GM12878 (cell line): ENCODE results near the gene CERK. TPM values are rescaled to one million over a fixed set of nuclear protein-coding genes. Genes with fewer than 3 reads are reported as not detected.

Source experiments
- ATAC-seq: fragments of 200-7000 bp; cut with Tn5 transposase; 3 replicates; pipeline ENCODE4 v1.9.1; 2020; ENCODE audit warnings: mild to moderate bottlenecking, moderate library complexity
- BruUV-seq: library from RNA; stranded (reverse); fragments of 400-500 nt; replicated peaks from 2 replicates; lab custom pipeline; 2021; lab: Mats Ljungman, UMichigan
- CTCF ChIA-PET: fragments of 300-600 bp; sonication (Branson Sonifier 250); formaldehyde crosslinking; extraction: SDS; loops from one replicate; lab custom pipeline; 2021; ENCODE audit warnings: inconsistent platforms; lab: Yijun Ruan, JAX
- POLR2A ChIA-PET: fragments of 350-600 bp; formaldehyde crosslinking; extraction: SDS; loops from one replicate; lab custom pipeline; 2021; ENCODE audit warnings: inconsistent platforms; lab: Charles Lee
- RAD21 ChIA-PET: fragments of 300-600 bp; sonication (Branson Sonifier 250); formaldehyde crosslinking; loops from one replicate; lab custom pipeline; 2023; ENCODE audit warnings: antibody characterized with exemption; ENCODE audit not compliant: unreplicated experiment; lab: Charles Lee
- SMC1A ChIA-PET: fragments of 300-600 bp; sonication (Branson Sonifier 250); formaldehyde crosslinking; loops from one replicate; lab custom pipeline; 2023; ENCODE audit not compliant: unreplicated experiment, uncharacterized antibody; lab: Charles Lee
- DNase-seq: peaks from one replicate; pipeline ENCODE4 v3.0.0-alpha.2; 2011; ENCODE audit warnings: low read depth, low spot score
- FAIRE-seq: peaks from 3 replicates; lab custom pipeline; 2011; peaks lifted over from hg19 to GRCh38; lab: Jason Lieb, UNC
- H2AFZ ChIP-seq: 2 replicates; pipeline ENCODE4 v1.6.0; 2011; ENCODE audit warnings: low read depth, low read length, control low read depth; ENCODE audit not compliant: control insufficient read depth
- H3K27ac ChIP-seq: 2 replicates; pipeline ENCODE4 v1.5.1; 2011; ENCODE audit warnings: control low read depth; ENCODE audit not compliant: control insufficient read depth, insufficient read depth
- H3K27me3 ChIP-seq, 2 experiments: replicated peaks in 1 of 2; 2 replicates each; pipeline versions ENCODE4 v1.6.0 to v1.6.1; 2011; ENCODE audit warnings: low read length in 1 of 2; ENCODE audit not compliant: control insufficient read depth in 2 of 2, insufficient read depth in 2 of 2
- H3K36me3 ChIP-seq, 2 experiments: 2 replicates each; pipeline ENCODE4 v1.5.1; 2011; ENCODE audit warnings: low read length in 1 of 2; ENCODE audit not compliant: control insufficient read depth in 2 of 2, insufficient read depth in 2 of 2
- H3K4me1 ChIP-seq: 2 replicates; pipeline ENCODE4 v1.6.1; 2011; ENCODE audit warnings: mild to moderate bottlenecking, low read length, moderate library complexity, mixed read lengths; ENCODE audit not compliant: control insufficient read depth, insufficient read depth
- H3K4me2 ChIP-seq: 2 replicates; pipeline ENCODE4 v1.6.0; 2011; ENCODE audit warnings: control low read depth; ENCODE audit not compliant: control insufficient read depth, insufficient read depth
- H3K4me3 ChIP-seq: fragments of 200-600 bp; sonication (generic); 2 replicates; pipeline ENCODE4 v1.5.1; 2016
- H3K79me2 ChIP-seq: 2 replicates; pipeline ENCODE4 v1.6.0; 2011; ENCODE audit warnings: low read length; ENCODE audit not compliant: control insufficient read depth, insufficient read depth
- H3K9ac ChIP-seq: 2 replicates; pipeline ENCODE4 v1.8.0; 2011; ENCODE audit warnings: low read length, control low read depth, mixed read lengths; ENCODE audit not compliant: control insufficient read depth, insufficient read depth
- H3K9me3 ChIP-seq: replicated peaks from 3 replicates; pipeline ENCODE4 v1.5.1; 2011; ENCODE audit warnings: mild to moderate bottlenecking, low read length; ENCODE audit not compliant: control insufficient read depth, insufficient read depth
- H4K20me1 ChIP-seq: 2 replicates; pipeline ENCODE4 v1.6.0; 2011; ENCODE audit not compliant: control insufficient read depth, insufficient read depth
- ASH2L ChIP-seq: fragments of 300-600, 200-600 bp; sonication (generic); IDR thresholded peaks from 2 replicates; pipeline ENCODE4 v1.6.1; 2017; ENCODE audit warnings: low read depth, mild to moderate bottlenecking, borderline replicate concordance
- BRCA1 ChIP-seq: IDR thresholded peaks from 2 replicates; pipeline ENCODE4 v1.6.1; 2011; ENCODE audit warnings: low read depth, low read length, improper control_type of control experiment
- HDAC6 ChIP-seq: fragments of 200-600 bp; sonication (generic); IDR thresholded peaks from one replicate; pipeline ENCODE4 v1.8.0; 2017; ENCODE audit warnings: antibody characterized with exemption; ENCODE audit not compliant: unreplicated experiment
- PAX8 ChIP-seq: fragments of 450-650 bp; IDR thresholded peaks from 2 replicates; pipeline ENCODE4 v1.6.1; 2017; ENCODE audit warnings: mild to moderate bottlenecking, moderate library complexity
- RFX5 ChIP-seq: IDR thresholded peaks from 2 replicates; pipeline ENCODE4 v1.6.1; 2011; ENCODE audit warnings: low read depth, low read length, improper control_type of control experiment
- SMAD5 ChIP-seq: IDR thresholded peaks from 2 replicates; pipeline ENCODE4 v1.6.1; 2016; ENCODE audit warnings: antibody characterized with exemption, low read depth
- WGBS: methylation state at CpG from one replicate; pipeline ENCODE4 v1.1.6; 2016; ENCODE audit warnings: low lambda C conversion rate; ENCODE audit not compliant: insufficient replicate concordance, insufficient coverage; ENCODE audit errors: missing lambda C conversion rate; 5-methylcytosine and 5-hydroxymethylcytosine counted together
- in situ Hi-C: fragments of 300-500 bp; cut with MboI; formaldehyde crosslinking; loops from 9 replicates; pipeline ENCODE4 v1.14.3; 2018; ENCODE audit warnings: mixed read lengths
- intact Hi-C: fragments of 100-400 bp; cut with micrococcal nuclease; formaldehyde crosslinking; loops from one replicate; pipeline ENCODE4 v1.14.2; 2022; ENCODE audit not compliant: unreplicated experiment
- polyA plus RNA-seq, 11 experiments: library from polyadenylated mRNA; depleted of rRNA in 4 of 11; unstranded in 6 of 11; stranded (reverse) in 5 of 11; fragments of >200 nt; fragmentation: Nextera tagmentation in 4 of 11; fragmentation: Illumina TruSeq in 1 of 11; extraction: Ambion mirVana in 4 of 11; extraction: Trizol in 1 of 11; gene quantifications; 1 replicate in 1 of 11; 2 replicates in 10 of 11; pipeline versions ENCODE4 v1.2.1 to v1.2.3, GENCODE V29; 2011 to 2016; ENCODE audit warnings: inconsistent platforms in 2 of 11, missing spikeins in 2 of 11, low read depth in 1 of 11
- total RNA-seq, 4 experiments: library from RNA; depleted of rRNA in 3 of 4; stranded (reverse); fragments of >200 nt in 3 of 4; fragmentation: Illumina TruSeq in 1 of 4; extraction: Trizol in 1 of 4; gene quantifications; 2 replicates each; pipeline versions ENCODE4 v1.2.1 to v1.2.3, GENCODE V29; 2013 to 2021
- TF ChIP-seq, protein P1 (sequence below): fragments of 450-650 bp; IDR thresholded peaks from 2 replicates; pipeline ENCODE4 v1.6.1; 2016; ENCODE audit warnings: mild to moderate bottlenecking, moderate library complexity, borderline replicate concordance
- TF ChIP-seq, protein P2 (sequence below): fragments of 450-650 bp; conservative IDR thresholded peaks from 2 replicates; pipeline ENCODE4 v1.6.1; 2017; ENCODE audit warnings: mild to moderate bottlenecking, moderate library complexity
- TF ChIP-seq, protein P3 (sequence below): fragments of 150-350 bp; IDR thresholded peaks from 2 replicates; pipeline ENCODE4 v1.6.1; 2014; ENCODE audit warnings: mild to moderate bottlenecking, low read depth, low read length

CERK gene
- total and polyA plus RNA-seq, 10 of the 15 experiments (the other 5 are each of a cell fraction or from before 2014, with no cell fraction given) = 4.0 to 41.1 (median 30.2) TPM

DNA sequence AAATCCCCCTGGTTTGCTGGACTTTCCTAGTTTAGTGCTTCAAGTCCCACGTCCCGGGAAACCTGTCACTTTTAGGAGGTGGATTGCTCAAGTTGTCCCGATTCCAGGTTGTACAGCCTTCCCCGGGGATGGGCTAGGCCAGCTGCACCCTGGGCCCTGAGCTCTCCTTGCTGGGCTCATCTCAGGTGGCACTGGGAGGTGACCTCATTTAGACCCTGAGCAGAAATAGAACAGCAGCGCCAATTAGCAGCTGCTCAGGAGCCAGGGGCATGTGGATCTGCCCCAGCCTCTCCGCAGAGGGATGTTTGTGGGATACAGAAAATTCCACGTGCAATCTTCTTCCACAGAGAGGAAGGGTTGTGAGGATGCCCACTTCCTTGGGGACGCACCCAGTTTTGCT, 9.6 kb upstream of the CERK start:
- in situ Hi-C loops = no loop called here
- Histone ChIP-seq H3K4me1 (peaks cover 9% of the 10 kb centered on the region), H3K36me3 (no peaks in the 10 kb centered on the region), H3K27ac (no peak overlapping the region), H3K9me3 (no peaks in the 10 kb centered on the region; the same call in 2 of the 3 replicates), H3K9ac (no peak overlapping the region), H3K79me2 (no peaks in the 10 kb centered on the region), H2AFZ (no peak overlapping the region), H3K4me2 (no peak overlapping the region), H3K27me3 (no peaks in the 10 kb centered on the region), H4K20me1 (no peaks in the 10 kb centered on the region), H3K4me3 (no peak overlapping the region)
- CTCF ChIA-PET = interaction anchor here (1.7 kb wide), 1 partner anchor 11 kb away, joined by 7 read pairs; no protein-coding TSS in a partner anchor
- no peak for TF ChIP-seq BRCA1
- no peak for TF ChIP-seq ASH2L
- TF ChIP-seq RFX5 = no peak
- TF ChIP-seq HDAC6 = no peak
- TF ChIP-seq, protein P1, sequence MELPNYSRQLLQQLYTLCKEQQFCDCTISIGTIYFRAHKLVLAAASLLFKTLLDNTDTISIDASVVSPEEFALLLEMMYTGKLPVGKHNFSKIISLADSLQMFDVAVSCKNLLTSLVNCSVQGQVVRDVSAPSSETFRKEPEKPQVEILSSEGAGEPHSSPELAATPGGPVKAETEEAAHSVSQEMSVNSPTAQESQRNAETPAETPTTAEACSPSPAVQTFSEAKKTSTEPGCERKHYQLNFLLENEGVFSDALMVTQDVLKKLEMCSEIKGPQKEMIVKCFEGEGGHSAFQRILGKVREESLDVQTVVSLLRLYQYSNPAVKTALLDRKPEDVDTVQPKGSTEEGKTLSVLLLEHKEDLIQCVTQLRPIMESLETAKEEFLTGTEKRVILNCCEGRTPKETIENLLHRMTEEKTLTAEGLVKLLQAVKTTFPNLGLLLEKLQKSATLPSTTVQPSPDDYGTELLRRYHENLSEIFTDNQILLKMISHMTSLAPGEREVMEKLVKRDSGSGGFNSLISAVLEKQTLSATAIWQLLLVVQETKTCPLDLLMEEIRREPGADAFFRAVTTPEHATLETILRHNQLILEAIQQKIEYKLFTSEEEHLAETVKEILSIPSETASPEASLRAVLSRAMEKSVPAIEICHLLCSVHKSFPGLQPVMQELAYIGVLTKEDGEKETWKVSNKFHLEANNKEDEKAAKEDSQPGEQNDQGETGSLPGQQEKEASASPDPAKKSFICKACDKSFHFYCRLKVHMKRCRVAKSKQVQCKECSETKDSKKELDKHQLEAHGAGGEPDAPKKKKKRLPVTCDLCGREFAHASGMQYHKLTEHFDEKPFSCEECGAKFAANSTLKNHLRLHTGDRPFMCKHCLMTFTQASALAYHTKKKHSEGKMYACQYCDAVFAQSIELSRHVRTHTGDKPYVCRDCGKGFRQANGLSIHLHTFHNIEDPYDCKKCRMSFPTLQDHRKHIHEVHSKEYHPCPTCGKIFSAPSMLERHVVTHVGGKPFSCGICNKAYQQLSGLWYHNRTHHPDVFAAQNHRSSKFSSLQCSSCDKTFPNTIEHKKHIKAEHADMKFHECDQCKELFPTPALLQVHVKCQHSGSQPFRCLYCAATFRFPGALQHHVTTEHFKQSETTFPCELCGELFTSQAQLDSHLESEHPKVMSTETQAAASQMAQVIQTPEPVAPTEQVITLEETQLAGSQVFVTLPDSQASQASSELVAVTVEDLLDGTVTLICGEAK = no peak
- TF ChIP-seq, protein P2, sequence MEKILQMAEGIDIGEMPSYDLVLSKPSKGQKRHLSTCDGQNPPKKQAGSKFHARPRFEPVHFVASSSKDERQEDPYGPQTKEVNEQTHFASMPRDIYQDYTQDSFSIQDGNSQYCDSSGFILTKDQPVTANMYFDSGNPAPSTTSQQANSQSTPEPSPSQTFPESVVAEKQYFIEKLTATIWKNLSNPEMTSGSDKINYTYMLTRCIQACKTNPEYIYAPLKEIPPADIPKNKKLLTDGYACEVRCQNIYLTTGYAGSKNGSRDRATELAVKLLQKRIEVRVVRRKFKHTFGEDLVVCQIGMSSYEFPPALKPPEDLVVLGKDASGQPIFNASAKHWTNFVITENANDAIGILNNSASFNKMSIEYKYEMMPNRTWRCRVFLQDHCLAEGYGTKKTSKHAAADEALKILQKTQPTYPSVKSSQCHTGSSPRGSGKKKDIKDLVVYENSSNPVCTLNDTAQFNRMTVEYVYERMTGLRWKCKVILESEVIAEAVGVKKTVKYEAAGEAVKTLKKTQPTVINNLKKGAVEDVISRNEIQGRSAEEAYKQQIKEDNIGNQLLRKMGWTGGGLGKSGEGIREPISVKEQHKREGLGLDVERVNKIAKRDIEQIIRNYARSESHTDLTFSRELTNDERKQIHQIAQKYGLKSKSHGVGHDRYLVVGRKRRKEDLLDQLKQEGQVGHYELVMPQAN = no peak
- no peak for TF ChIP-seq SMAD5
- TF ChIP-seq, protein P3, sequence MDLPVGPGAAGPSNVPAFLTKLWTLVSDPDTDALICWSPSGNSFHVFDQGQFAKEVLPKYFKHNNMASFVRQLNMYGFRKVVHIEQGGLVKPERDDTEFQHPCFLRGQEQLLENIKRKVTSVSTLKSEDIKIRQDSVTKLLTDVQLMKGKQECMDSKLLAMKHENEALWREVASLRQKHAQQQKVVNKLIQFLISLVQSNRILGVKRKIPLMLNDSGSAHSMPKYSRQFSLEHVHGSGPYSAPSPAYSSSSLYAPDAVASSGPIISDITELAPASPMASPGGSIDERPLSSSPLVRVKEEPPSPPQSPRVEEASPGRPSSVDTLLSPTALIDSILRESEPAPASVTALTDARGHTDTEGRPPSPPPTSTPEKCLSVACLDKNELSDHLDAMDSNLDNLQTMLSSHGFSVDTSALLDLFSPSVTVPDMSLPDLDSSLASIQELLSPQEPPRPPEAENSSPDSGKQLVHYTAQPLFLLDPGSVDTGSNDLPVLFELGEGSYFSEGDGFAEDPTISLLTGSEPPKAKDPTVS = no peak
- no peak for TF ChIP-seq PAX8
- DNase-seq (no peak), FAIRE-seq (no peak), ATAC-seq (no peak)
- RAD21 ChIA-PET = no interaction called here
- intact Hi-C loops = no loop called here
- SMC1A ChIA-PET = no interaction called here
- WGBS = 50% methylated on average over 8 of the region's 8 CpGs
- BruUV-seq = no TSS peak
- POLR2A ChIA-PET = no interaction called here
